ENCODE data around the gene ZBTB48.
"Not testable (repeated sequence)": the region's sequence is repeated elsewhere in the genome, so short reads cannot be mapped to it uniquely, and the experiment has no call there.

The ZBTB48 gene

GRCh38 chr1:6591222-6591621 lies 11.4 kb downstream of the ZBTB48 start:
- no peak for DNase-seq (ENCODE audit: low read depth)

- no peak for DNase-seq (ENCODE audit: low read depth)
These were observed 11.8 kb downstream of the ZBTB48 start for GRCh38 chr1:6591644-6592043.

- no peak for DNase-seq (ENCODE audit: low read depth)
These were observed 12.6 kb downstream of the ZBTB48 start for GRCh38 chr1:6592441-6592840.

DNA sequence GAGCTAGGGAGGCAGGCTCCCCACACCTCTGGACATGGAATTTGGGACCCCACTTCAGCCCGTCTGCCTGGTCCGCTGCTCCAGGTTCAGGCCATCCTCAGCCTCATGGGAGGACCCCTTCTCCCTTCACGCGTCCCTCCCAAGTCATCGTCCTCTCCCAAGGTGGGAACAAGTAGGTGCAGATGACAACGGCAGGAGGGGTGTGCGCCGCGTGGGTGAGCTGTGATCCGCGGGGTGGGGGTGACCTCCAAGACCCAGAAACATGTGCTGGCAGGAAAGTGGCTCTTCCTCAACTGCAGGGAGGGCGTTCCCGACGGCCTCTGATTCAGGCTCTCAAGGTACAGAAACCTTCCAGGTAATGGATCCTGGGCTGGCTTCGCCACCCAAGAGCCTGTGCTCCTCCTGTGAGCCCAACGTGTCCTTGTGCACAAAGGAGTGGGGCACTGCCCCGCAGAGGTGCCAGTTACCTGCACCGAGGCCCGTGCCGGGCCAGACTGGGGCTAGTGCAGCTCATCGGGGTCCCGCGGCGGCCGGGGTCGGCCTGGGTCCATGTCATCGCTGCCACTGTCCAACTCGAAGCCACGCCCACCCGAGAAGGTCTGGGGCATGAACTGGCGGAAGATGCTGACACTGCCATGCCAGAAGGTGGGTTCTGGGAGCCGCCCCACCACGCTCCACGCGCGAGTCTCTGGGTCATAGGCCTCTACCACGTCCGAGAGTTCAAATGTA lies 13.2 kb downstream of the ZBTB48 start:
- DNase-seq (ENCODE audit: low read depth) = no peak

DNA sequence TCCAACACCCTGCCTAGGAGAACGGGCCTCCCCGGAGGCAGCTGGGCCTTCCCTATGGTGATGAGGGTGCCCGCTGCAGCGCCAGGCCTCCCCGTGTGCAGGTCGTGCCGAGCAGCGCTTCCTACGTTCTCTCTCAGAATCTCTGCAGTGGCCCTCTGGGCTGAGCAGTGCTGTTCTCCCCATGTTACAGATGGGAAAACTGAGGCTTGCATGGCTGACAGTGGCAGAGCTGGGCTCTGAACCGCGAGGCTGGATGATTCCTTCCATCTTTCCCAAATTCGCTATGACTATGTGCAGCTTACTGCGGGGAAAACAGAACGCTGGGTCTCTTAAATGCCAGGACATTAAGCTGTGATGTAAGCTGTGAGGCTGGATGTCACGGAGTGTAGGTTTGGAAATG lies 14.0 kb downstream of the ZBTB48 start:
- no peak for DNase-seq (ENCODE audit: low read depth)

DNA sequence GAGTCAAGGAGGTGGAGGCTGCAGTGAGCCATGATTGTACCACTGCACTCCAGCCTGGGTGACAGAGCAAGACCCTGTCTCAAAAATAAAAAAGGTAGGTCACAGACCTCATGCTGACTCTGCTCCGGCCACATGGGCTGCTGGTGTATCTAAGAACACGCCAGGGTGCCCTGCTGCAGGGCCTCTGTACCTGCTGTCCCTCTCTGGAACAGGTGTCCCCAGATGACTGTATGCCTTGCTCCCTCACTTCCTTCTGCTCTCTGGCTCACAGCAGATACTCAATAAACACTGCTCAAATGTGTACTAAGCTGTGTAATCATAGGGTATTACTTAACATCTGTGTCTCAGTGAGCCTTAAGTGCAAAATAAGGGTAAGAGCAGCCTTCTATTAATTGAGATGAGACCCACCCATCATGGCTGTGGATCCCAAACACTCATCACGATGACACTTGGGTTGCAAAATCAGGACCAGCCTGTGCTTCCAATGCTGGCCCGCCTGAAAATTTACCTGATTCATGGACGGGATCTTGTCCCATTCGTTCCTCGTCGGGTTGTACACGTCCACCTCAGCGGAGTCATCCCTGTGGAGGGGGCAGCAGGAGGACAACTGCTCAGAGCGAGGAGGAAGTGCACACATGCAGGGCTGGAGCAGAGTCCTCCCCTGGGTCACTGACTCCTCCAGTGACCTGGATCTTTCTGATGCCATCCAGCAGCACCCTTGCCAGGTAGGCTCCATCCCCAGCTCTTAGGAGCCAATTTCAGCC lies 15.4 kb downstream of the ZBTB48 start:
- DNase-seq (ENCODE audit: low read depth) = no peak

DNA sequence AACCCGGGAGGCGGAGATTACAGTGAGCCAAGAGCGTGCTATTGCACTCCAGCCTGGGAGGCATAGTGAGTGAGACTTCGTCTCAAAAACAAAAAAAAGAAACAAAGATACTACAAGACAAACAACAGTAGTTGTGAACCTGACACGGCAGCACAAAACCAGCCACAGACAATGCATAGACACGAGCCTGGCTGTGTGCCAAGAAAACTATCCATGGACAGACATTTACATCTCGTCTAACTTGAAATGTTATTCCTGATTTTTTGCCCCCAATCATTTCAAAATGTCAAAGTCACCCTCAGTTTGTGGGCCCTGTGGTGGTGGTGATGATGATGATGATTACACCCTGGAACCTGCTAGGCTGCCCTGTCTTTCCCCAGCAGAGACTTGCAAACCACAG lies 16.6 kb downstream of the ZBTB48 start:
- no peak for DNase-seq (ENCODE audit: low read depth)

GRCh38 chr1:6596886-6597776 lies 17.3 kb downstream of the ZBTB48 start:
- no peak for DNase-seq (ENCODE audit: low read depth)

- no peak for DNase-seq (ENCODE audit: low read depth)
These were observed 18.0 kb downstream of the ZBTB48 start for GRCh38 chr1:6597777-6598131.

- no peak for DNase-seq (ENCODE audit: low read depth)
These were observed 19.6 kb downstream of the ZBTB48 start for GRCh38 chr1:6599141-6599975.

DNA sequence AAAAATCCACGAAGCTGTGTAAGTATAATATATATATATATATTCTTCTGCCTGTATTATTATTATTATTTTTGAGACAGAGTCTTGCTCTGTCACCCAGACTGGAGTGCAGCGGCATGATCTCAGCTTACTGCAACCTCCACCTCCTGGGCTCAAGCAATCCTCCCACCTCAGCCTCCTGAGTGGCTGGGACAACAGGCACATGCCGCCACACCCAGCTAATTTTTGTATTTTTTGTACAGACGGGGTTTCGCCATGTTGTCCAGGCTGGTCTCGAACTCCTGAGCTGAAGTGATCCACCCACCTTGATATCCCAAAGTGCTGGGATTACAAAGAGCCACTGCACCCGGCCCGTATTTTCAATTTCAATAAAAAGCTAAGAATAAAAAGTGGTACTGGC lies 20.2 kb downstream of the ZBTB48 start:
- not testable (repeated sequence) for DNase-seq (ENCODE audit: low read depth)

DNA sequence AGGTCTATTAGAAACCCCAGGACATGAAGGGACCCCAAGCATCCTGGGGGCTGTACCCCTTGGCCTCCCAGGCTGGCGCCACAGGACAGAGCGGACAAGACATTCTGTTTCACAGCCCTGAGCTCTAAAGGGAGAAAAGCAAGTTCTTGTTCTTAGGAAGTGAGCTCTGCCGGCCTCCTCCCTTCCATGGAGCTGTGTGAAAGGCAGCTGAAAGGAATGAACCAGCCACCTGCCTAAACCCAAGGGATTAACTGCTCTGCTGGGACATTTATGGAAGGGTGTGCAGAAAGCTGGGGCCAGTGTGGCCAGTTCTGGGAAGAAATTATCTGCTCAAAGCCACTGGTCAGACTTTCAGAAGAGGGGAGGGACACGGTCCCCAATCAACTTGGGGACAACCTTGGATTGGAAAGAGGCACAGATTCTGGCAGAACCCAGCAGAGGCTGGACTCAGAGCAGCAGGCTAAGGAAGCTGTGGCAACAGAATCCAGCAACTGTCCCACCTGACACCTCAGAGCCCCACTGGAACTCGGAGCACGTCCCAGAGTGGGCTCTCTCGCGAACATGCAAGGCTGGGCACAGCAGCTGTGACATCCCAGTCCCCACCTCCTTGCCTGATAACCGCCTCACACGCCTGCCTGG lies 20.7 kb downstream of the ZBTB48 start:
- DNase-seq (ENCODE audit: low read depth) = no peak

DNA sequence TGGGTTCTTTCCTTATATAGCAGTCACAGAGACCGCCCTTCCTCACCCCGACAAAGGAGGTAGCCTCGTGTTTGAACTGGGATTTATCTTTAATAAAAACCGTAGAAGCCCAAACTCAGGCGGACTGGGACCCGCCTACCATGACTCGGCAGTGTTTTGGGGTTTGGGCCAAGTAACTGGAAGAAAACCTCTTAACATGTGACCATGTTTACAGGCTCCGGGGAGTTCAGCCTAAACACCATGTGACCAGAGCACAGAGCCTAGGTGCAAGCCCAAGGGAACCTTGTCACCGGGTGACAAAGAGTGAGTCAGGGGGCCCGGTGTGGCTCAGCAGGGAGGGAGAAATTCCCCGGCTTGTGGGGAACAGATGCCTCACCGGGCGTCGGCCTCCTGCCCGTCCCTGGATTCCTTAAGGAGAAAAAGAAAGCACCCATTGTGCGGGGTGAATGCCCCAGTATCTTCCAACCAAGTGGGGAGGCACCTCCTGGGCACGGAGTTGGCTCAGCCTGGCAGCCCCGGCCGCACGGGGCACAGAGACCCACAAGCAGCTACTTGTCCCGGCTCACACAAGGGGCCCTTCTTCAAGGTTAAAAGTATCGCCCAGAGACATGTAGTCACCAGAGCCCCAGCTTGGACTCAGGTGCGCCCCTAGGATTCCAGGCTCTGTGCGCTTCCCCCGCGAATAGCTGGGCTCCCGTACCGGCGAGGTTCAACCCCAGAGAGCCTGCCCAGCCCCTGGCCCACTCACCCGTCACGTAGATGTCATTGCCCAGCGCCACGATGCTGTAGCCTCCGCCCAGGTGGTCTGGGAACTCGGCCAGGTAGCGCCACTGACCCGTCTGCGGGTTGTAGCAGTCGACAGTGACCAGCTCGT lies 21.5 kb downstream of the ZBTB48 start:
- peak; percentile 79 for DNase-seq (ENCODE audit: low read depth)

DNA sequence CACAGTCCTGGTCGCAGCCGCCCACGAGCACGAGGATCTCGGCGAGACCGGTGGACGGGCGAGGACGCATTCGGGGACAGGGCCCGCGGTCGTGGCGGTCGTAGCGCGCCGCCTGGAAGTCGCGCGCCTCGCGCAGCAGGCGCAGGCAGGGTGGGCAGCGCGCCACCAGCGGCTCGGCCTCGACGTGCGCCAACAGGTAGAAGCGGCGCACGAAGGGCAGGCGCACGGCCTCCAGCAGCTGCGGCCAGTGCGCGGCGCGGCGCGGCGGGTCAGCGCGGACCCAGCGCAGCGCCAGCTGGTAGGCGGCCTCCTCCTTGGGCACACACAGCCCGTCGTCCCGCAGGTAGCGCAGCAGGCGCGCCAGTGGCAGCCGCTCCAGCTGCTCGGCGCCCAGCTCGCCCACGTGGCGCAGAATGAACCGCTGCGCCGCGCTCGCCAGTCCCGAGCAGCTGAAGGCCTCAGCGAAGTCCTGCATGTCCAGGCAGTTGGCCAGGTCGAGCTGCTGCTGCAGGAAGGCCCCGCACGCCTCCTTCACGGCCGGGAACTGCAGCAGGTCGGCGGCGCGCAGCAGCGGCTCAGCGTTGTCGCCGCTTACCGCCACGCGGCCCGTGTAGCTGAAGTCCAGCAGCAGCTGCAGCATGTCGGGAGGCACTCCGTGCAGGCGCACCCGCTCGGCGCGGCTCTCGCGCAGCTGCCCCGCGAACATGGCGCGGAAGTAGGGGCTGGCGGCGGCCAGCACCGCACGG lies 22.3 kb downstream of the ZBTB48 start:
- no peak for DNase-seq (ENCODE audit: low read depth)

GRCh38 chr1:6602669-6603237 lies 23.0 kb downstream of the ZBTB48 start, which contains the start of gene KLHL21:
TSS of gene KLHL21 (minus strand) at chr1:6602869. CDS start at chr1:6602817, 52 bp downstream.
- DNase-seq (ENCODE audit: low read depth) = no peak

DNA sequence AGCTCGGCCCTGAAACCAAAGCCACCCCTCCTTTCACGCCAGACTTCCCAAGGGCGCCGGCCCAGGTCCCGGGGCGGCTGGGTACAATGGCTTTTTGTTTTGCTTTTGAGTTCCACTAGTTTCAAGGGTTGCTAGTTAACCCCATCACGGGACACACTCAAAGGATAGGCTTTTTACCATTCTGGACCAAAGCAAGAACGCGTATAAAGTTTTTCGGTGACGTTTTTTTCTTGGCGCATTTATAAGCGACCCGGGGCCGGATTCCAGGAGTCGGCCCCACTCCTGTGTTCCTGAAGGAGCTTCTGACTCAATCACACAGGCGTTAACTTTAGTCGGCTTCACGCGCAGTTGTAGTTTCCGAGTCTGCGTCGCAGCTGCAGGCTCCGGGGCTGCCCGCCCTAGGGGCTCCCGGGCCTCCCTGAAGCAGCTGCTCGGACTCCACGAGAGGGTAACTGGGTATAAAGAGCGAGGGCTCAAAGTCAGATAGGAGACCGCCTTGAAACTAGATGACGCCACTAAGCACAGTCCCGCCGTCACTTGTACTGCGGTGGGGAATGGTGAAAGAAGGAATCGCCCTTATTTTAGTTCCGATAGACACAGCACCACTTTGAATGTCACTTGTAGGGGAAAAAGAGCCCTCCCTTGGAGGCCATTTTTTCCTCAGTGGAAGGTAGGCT lies 23.6 kb downstream of the ZBTB48 start:
- no peak for DNase-seq (ENCODE audit: low read depth)

- DNase-seq (ENCODE audit: low read depth) = peak; percentile 65
These were observed 24.2 kb downstream of the ZBTB48 start for GRCh38 chr1:6603915-6604558.

Measured in non-pigmented ciliary epithelial cell (primary cell).